Measurements from ENCODE around the gene HTR6. TPM values are rescaled to one million over a fixed set of nuclear protein-coding genes. Genes with fewer than 3 reads are reported as not detected.

The HTR6 gene
- total RNA-seq, 1 donor: under 0.01 TPM

DNA sequence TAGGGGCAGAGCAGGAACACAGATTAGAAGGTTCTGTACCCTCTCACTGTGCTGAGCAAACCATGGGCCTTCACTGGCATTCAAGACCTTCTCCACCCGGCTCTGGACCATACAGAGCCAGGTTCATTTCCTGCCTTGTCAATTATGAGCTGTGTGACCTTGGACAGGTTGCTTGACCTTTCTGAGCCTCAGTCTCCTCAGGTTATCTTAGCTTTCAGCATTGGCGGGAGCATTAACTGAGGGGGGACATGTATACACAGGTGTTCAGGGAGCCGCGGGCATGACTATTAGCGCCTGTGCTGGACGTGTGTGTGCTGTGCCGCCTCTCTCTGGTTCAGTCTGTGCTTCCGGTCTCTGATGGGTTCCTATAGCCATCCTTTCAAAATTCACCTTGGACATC, 32.1 kb downstream of the HTR6 start:
- no peak overlapping the region for H2AFZ ChIP-seq (ENCODE audit: low read length)
- H4K20me1 ChIP-seq (ENCODE audit: insufficient read depth, low read length): no peaks in the 10 kb centered on the region
- H3K4me2 ChIP-seq (ENCODE audit: insufficient read depth, low read length): no peak overlapping the region
- H3K27ac ChIP-seq (ENCODE audit: low read depth, low read length): no peak overlapping the region
- no peak overlapping the region for H3K4me3 ChIP-seq (ENCODE audit: insufficient read depth, low read length)
- no peaks in the 10 kb centered on the region for H3K9me3 ChIP-seq (ENCODE audit: low read depth, low read length)
- H3K4me1 ChIP-seq (ENCODE audit: insufficient read depth, low read length): no peaks in the 10 kb centered on the region
- DNase-seq (ENCODE audit: insufficient read length, low spot score, missing footprints): no peak
- peaks cover 2% of the 10 kb centered on the region for H3K36me3 ChIP-seq (ENCODE audit: insufficient read depth, low read length)
- TF ChIP-seq, protein P1, sequence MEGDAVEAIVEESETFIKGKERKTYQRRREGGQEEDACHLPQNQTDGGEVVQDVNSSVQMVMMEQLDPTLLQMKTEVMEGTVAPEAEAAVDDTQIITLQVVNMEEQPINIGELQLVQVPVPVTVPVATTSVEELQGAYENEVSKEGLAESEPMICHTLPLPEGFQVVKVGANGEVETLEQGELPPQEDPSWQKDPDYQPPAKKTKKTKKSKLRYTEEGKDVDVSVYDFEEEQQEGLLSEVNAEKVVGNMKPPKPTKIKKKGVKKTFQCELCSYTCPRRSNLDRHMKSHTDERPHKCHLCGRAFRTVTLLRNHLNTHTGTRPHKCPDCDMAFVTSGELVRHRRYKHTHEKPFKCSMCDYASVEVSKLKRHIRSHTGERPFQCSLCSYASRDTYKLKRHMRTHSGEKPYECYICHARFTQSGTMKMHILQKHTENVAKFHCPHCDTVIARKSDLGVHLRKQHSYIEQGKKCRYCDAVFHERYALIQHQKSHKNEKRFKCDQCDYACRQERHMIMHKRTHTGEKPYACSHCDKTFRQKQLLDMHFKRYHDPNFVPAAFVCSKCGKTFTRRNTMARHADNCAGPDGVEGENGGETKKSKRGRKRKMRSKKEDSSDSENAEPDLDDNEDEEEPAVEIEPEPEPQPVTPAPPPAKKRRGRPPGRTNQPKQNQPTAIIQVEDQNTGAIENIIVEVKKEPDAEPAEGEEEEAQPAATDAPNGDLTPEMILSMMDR (IDR thresholded peaks at IDR 0.05; ENCODE audit: extremely low read depth, low read depth, low read length): no peak
- H3K79me2 ChIP-seq (ENCODE audit: insufficient read depth, low read length): no peaks in the 10 kb centered on the region
- no peaks in the 10 kb centered on the region for H3K27me3 ChIP-seq (ENCODE audit: insufficient read depth, low read length)

- peak; percentile 57 for DNase-seq (ENCODE audit: insufficient read length, low spot score, missing footprints)
- TF ChIP-seq, protein P1 (IDR thresholded peaks at IDR 0.05; ENCODE audit: extremely low read depth, low read depth, low read length): no peak
- H3K27me3 ChIP-seq (ENCODE audit: insufficient read depth, low read length): no peaks in the 10 kb centered on the region
- H3K79me2 ChIP-seq (ENCODE audit: insufficient read depth, low read length): no peaks in the 10 kb centered on the region
- no peak overlapping the region for H3K27ac ChIP-seq (ENCODE audit: low read depth, low read length)
- peaks cover 2% of the 10 kb centered on the region for H3K36me3 ChIP-seq (ENCODE audit: insufficient read depth, low read length)
- no peaks in the 10 kb centered on the region for H3K4me1 ChIP-seq (ENCODE audit: insufficient read depth, low read length)
- H2AFZ ChIP-seq (ENCODE audit: low read length): no peak overlapping the region
- no peaks in the 10 kb centered on the region for H3K9me3 ChIP-seq (ENCODE audit: low read depth, low read length)
- no peaks in the 10 kb centered on the region for H4K20me1 ChIP-seq (ENCODE audit: insufficient read depth, low read length)
- no peak overlapping the region for H3K4me3 ChIP-seq (ENCODE audit: insufficient read depth, low read length)
- H3K4me2 ChIP-seq (ENCODE audit: insufficient read depth, low read length): no peak overlapping the region
These were observed 33.5 kb downstream of the HTR6 start for GRCh38 chr1:19698181-19698580.

GRCh38 chr1:19700079-19700777, 35.6 kb downstream of the HTR6 start:
- H3K4me1 ChIP-seq (ENCODE audit: insufficient read depth, low read length): no peaks in the 10 kb centered on the region
- H3K36me3 ChIP-seq (ENCODE audit: insufficient read depth, low read length): peaks cover 2% of the 10 kb centered on the region
- peak; percentile 79 for DNase-seq (ENCODE audit: insufficient read length, low spot score, missing footprints)
- no peak overlapping the region for H2AFZ ChIP-seq (ENCODE audit: low read length)
- peaks cover 2% of the 10 kb centered on the region for H4K20me1 ChIP-seq (ENCODE audit: insufficient read depth, low read length)
- H3K9me3 ChIP-seq (ENCODE audit: low read depth, low read length): no peaks in the 10 kb centered on the region
- H3K79me2 ChIP-seq (ENCODE audit: insufficient read depth, low read length): no peaks in the 10 kb centered on the region
- no peak overlapping the region for H3K27ac ChIP-seq (ENCODE audit: low read depth, low read length)
- H3K27me3 ChIP-seq (ENCODE audit: insufficient read depth, low read length): no peaks in the 10 kb centered on the region
- H3K4me3 ChIP-seq (ENCODE audit: insufficient read depth, low read length): no peak overlapping the region
- H3K4me2 ChIP-seq (ENCODE audit: insufficient read depth, low read length): no peak overlapping the region
- TF ChIP-seq, protein P1 (IDR thresholded peaks at IDR 0.05; ENCODE audit: extremely low read depth, low read depth, low read length): no peak

- Histone ChIP-seq H3K36me3 (ENCODE audit: insufficient read depth, low read length) (peaks cover 2% of the 10 kb centered on the region), H3K4me1 (ENCODE audit: insufficient read depth, low read length) (no peaks in the 10 kb centered on the region)
- TF ChIP-seq, protein P1 (IDR thresholded peaks at IDR 0.05; ENCODE audit: extremely low read depth, low read depth, low read length): no peak
These were observed 38.6 kb downstream of the HTR6 start for GRCh38 chr1:19703280-19703679.

More at GRCh38 chr1:19703280-19703679, 38.6 kb downstream of the HTR6 start:
- peaks cover 2% of the 10 kb centered on the region for H4K20me1 ChIP-seq (ENCODE audit: insufficient read depth, low read length)
- no peak for DNase-seq (ENCODE audit: insufficient read length, low spot score, missing footprints)
- no peaks in the 10 kb centered on the region for H3K9me3 ChIP-seq (ENCODE audit: low read depth, low read length)
- H2AFZ ChIP-seq (ENCODE audit: low read length): no peak overlapping the region
- no peak overlapping the region for H3K4me2 ChIP-seq (ENCODE audit: insufficient read depth, low read length)
- no peak overlapping the region for H3K27ac ChIP-seq (ENCODE audit: low read depth, low read length)
- no peak overlapping the region for H3K4me3 ChIP-seq (ENCODE audit: insufficient read depth, low read length)
- no peaks in the 10 kb centered on the region for H3K79me2 ChIP-seq (ENCODE audit: insufficient read depth, low read length)
- no peaks in the 10 kb centered on the region for H3K27me3 ChIP-seq (ENCODE audit: insufficient read depth, low read length)

Data from osteoblast (primary cell).